GM19099 (cell line): ENCODE results near the gene NKAPD1.

Source experiments
- POLR2A ChIP-seq: IDR thresholded peaks from 3 replicates; pipeline ENCODE4 v1.6.1; 2011; ENCODE audit warnings: low read depth; ENCODE audit not compliant: insufficient read length; ENCODE audit errors: extremely low read depth

The NKAPD1 gene

DNA sequence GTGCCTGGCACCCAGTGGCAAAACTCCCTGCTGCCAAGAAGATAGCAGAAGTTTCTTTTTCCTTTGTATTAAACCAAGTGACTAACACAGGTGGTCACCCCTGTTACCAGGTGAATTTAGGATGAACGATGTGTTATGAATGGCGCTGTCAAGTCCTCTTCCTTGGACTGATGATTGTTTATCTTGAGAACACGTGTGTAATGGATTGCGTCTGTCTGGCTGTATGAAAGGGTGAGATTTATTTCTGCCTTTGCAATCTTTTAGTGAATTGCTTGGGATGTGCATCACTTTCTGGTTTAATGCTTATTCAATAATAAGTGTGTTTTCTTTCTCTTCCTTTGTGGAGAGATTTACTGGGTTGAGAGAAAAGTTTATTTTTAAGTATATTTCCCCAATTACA lies 49.0 kb downstream of the NKAPD1 start:
- no peak for TF ChIP-seq POLR2A

DNA sequence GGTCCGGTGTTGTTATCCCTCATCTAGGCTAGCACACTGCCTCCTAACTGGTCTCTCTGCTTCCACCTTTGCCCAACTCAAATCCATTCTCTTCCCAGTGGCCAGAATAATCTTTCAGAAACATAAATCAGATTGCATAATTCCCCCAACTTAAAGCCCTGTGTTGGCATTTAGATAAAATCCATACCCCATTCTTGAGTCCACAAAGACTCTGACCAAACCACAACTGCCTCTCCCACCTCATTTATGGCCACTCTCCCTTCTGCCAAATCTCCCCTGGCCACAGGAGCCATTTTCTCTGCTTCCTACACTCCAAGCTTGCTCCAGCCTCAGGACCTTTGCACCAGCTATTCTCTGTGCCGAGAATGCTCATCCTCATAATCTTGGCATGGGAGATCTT lies 53.0 kb downstream of the NKAPD1 start:
- TF ChIP-seq POLR2A, result no peak

DNA sequence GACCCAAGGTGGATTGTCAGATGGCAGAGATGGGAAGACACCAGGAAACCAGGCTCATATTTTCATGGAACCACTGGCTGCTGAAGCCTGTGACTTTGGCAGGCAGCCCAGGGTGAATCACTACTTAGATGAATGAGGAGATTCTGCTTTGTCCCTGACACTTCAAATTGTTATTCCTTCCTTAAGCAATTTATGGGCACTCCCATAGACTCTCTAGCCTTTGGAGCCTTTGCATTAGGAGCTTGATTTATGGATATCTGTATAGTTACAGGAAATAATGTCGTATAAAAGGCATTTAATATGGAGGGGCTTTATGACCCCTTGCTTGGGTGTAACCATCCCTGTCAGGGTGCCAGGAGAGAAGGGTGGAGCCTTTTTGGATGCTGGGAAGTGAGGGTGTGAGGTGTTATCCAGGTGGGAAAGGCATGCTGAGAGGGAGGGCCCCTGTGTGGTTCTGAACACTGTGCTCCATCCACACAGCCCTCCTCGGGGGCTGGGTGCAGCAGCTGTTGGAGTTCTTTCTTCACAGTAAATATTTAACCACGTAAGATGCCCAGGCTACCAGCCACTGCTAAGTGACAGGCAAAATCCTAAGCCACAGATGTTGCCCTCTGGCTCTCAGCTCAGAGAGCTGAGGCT lies 54.5 kb downstream of the NKAPD1 start:
- TF ChIP-seq POLR2A, result no peak

DNA sequence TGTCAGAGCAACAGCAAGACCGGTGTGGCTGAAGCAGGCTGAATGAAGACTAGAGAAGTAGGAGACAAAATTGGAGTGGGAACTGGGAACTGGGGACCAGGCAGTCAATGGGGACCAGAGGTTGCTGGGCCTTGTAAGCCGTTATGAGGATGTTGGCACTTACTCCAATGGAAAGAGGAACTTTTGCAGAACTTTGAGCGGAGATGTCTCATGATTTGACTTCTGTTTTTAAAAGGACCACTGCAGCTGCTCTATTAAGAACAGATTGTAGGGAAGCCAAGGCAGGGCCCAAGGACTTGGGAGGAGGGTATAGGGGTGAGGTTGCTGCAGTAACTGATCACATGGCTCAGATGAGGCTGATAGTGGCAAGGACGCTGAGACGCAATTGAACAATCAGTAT lies 55.6 kb downstream of the NKAPD1 start:
- no peak for TF ChIP-seq POLR2A

DNA sequence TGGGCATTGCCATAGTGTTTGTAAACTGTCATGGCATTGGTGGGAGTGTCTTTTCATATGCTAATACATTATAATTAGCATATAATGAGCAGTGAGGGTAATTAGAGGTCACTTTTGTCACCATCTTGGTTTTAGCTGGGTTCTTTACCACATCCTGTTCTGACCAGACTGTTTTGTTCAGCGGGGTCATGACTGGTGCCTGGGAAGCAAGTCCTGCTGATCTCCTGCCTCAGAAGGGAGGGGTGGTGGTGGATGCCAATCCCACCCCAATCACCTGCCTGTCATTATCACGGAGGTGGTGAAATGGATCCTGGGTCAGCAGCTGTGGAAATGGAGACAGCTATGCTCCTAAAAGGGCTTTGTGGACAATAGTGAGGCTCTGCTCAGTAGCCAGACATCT lies 58.6 kb downstream of the NKAPD1 start:
- TF ChIP-seq POLR2A, result no peak

DNA sequence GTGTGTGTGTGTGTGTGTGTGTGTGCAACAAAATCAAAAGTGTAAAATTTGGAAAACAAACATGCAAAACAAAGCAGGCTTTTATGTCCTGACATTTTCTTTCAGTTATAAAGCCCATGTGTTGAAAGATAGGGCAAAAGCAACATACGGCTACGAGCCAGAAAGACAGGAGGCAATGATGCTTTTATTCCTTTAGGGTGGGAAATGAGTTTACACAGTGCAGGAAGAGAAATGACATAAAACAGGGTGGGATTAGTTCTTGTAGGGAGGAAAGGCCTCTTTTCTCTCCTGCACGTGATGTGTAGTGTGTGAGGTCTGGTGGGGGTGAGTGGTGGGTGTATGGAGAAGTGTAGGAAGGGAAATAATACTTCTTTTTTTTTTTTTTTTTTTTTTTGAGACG lies 60.4 kb downstream of the NKAPD1 start:
- TF ChIP-seq POLR2A, result no peak
